Measurements from ENCODE around the gene MYO1F.

DNA sequence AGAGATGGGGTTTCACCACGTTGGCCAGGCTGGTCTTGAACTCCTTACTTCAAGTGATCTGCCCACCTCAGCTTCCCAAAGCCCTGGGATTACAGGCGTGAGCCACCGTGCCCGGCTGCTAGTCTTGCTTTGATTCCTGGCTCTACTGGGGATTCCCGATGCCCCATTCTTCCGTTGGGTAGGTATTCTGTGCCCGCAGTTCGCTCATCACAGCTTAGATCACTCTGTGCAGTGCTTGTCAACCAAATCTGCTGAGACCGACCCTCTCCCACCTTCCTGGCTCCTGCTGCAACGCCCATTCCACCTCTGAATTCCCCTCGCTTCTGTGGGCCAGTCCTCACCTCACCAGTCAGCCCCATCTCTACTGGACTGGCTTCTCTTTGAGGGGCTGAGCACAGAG lies 58.7 kb downstream of the MYO1F start:
- TF ChIP-seq CTCF (IDR thresholded peaks at IDR 0.05; ENCODE audit: low read length) (no peak), EZH2 (IDR thresholded peaks at IDR 0.05; ENCODE audit: borderline replicate concordance, low read length) (no peak)

All from OCI-LY1 (cell line).